Measurements from ENCODE around the gene POLD2.

The POLD2 gene

GRCh38 chr7:44152971-44153947 is 29.9 kb upstream of the POLD2 start:
- no peak for DNase-seq (ENCODE audit: low read depth)

DNA sequence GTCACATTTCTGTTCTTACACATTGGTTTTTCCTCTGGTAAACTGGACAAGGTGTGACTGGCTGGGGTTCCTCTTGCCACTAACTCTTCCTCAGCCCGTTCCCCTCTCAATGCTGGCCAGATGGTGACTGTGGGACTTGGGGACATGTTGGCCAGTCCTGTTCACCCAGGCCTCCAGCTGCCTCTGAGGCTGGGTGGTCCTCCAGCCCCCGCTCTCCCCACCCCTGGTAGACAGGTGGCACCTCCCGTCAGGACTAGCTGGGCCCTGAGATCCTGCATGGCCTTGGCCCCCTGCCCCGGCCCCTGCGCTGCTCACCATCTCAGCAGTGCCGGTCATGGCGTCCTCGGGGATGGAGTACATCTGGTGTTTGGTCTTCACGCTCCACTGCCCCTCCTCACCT is 28.6 kb upstream of the POLD2 start:
- DNase-seq (ENCODE audit: low read depth), result no peak

- no peak for DNase-seq (ENCODE audit: low read depth)
Observed at GRCh38 chr7:44150966-44151941, 27.9 kb upstream of the POLD2 start.

GRCh38 chr7:44150466-44150832 is 27.1 kb upstream of the POLD2 start:
- DNase-seq (ENCODE audit: low read depth), result no peak

- no peak for DNase-seq (ENCODE audit: low read depth)
Observed at GRCh38 chr7:44149571-44150465, 26.5 kb upstream of the POLD2 start.

GRCh38 chr7:44148961-44149536 is 25.7 kb upstream of the POLD2 start:
- no peak for DNase-seq (ENCODE audit: low read depth)

- DNase-seq (ENCODE audit: low read depth), result no peak
Observed at GRCh38 chr7:44148166-44148565, 24.8 kb upstream of the POLD2 start.

DNA sequence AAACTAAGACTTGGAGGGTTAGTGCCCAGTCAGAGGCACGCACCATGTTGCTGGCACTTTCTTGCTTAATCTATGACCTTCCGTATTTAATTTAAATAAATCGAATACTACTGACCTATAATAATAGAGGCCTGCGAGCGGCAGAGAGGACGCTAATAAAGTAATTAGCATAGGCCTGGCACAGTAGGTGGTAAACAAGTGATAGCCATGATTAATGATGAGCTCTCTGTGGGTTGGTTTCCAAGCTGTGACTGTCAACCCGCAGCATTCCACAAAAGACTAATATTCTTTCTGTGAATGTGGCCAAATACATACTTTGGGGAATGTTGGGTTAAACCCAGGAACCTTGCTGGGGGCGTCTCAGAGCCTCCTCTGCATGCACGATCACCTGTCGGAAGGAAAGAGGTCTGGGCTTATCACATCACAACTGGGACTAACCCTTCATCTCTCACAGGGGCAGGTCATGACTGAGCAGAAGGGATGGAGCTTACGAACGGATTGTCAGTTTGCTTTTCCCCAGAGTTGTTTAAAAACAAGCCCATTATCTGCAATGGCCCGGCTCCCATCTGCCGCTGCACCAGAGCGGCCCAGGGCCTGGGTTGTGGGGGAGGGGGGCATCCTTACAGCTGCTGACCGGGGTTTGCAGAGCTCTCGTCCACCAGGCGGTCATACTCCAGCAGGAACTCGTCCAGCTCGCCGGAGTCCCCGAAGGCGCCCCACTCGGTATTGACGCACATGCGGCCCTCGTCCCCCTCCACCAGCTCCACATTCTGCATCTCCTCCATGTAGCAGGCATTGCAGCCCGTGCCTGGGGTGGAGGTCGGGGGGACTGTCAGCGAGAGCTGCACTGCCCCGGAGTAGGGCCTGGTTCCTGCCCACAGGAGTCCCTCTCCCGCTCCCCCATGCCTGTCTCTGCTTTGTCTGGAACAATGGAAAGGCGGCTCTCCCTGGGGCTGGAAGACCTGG is 24.0 kb upstream of the POLD2 start:
- DNase-seq (ENCODE audit: low read depth), result no peak

GRCh38 chr7:44145969-44146911 is 22.9 kb upstream of the POLD2 start:
- DNase-seq (ENCODE audit: low read depth), result no peak

DNA sequence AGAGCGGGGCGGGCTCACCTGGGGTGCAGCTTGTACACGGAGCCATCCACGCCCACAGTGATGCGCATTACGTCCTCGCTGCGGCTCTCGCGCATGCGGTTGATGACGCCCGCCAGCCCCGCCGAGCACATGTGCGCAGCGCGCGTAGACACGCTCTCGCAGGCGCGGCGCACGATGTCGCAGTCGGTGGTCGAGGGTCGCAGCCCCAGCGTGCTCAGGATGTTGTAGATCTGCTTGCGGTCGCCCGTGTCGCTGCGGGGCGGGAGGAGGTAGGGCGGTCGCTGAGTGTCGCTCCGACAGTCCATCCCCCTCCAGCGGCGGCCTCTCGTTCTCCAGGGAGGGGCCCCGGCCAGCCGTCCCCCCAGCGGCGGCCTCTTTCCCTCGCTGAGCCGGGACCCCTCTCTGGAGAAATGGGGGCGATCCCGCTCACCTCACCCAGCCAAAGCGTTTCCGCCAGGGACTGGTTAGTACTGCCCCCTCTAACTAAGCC is 22.2 kb upstream of the POLD2 start:
- no peak for DNase-seq (ENCODE audit: low read depth)

- no peak for DNase-seq (ENCODE audit: low read depth)
Observed at GRCh38 chr7:44144968-44145478, 21.7 kb upstream of the POLD2 start.

DNA sequence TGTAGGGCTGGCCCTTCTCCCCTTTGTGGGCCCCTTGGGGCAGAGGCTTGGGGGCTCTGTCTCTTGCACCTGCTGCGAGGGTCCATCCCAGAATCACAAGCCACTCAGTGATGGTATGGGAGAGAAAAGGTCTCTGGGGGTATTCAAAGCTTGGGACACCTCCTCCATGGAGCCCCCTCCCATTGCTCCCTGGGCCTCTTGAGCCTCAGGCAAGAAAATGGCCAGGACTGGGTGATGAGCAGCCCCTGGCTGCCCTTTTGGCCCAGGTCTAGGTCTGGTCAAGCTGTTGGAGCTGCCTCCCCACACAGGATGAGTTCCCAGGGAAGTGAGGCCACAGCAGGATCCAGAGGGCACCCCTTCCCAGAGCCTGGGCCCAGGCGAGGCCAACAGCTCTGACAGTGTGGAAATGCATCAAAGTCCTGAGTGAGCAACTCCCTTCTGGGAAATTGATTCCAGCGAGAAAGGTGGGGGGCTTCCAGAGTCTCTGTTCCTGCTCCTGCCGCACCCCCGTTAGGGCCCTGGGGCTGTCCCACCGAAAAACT is 21.1 kb upstream of the POLD2 start:
- no peak for DNase-seq (ENCODE audit: low read depth)

GRCh38 chr7:44143646-44144250 is 20.4 kb upstream of the POLD2 start:
- no peak for DNase-seq (ENCODE audit: low read depth)

DNA sequence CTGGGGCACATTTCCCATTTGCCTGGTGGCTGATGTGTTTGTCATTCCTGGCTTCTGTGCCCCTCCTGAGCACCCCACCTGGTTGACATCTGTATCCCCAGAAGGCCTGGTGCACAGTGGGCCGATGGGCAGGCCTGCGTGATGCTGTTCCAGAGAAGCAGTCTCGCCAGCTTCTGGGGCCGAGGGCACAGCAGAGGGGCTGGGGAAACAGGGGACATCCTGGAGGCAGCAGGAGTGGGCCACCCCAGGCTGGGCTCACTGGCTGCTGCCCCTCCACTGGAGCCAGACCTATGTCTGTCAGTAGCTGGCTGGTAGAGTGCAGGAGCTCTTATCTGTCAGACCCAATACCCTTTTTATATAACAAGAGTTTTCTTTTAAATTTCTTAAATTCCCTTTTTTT is 18.7 kb upstream of the POLD2 start:
- no peak for DNase-seq (ENCODE audit: low read depth)

DNA sequence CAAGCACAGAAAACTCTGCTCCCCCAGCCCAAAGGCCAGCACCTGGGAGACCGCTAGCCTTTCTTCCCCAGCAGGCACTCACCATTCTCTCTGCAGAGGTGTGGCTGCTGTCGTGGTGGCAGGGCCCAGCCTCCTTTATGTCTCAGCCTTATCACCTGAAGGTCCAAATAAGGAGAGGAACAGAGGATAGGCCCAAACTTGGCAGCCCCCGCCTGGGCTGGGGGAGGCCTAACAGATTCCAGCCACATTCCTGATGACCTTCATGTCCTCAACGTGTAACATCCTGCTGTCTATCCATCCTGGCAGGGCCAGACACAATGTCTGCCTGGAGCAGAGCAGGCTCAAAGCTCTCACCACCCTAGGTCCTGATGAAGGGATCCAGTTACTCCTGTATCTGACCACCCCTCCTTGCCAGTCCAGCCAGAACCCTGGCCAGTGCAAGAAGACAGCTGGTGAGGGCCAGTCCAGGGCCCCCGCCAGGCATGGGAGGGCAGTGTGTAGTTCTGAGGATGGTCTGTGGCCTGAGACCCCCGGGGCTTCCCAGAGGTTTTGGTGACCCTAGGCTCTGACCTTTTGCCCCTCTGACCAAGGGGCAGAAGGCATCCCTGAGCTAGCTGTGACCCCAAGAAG is 18.0 kb upstream of the POLD2 start, which contains the start of gene MYL7:
TSS of gene MYL7 (minus strand) at position 112 of the 630 bp plus-strand sequence. CDS start at position 85, 27 bp downstream.
- no peak for DNase-seq (ENCODE audit: low read depth)

DNA sequence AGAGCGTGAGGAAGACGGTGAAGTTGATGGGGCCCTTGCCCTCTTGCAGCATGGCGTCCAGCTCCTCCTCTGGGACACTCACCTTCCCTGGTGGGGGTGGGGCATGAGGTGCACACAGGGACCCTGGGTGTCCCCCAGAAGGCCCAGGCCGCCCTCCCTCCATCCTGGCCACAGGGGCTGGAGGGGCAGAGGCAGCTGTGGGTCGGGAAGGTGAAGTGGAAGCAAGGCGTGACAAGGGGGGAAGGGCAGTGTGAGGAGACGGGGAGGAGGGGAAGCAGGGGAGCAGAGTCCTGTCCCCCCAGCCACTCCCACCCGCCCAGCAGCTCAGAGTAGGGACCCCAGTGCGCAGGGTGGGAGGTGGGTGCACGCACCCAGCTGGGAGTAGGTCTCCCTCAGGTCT is 17.0 kb upstream of the POLD2 start:
- DNase-seq (ENCODE audit: low read depth), result no peak

- DNase-seq (ENCODE audit: low read depth), result no peak
Observed at GRCh38 chr7:44139311-44140010, 16.1 kb upstream of the POLD2 start.
